Measurements from ENCODE around the gene CYP46A1.

DNA sequence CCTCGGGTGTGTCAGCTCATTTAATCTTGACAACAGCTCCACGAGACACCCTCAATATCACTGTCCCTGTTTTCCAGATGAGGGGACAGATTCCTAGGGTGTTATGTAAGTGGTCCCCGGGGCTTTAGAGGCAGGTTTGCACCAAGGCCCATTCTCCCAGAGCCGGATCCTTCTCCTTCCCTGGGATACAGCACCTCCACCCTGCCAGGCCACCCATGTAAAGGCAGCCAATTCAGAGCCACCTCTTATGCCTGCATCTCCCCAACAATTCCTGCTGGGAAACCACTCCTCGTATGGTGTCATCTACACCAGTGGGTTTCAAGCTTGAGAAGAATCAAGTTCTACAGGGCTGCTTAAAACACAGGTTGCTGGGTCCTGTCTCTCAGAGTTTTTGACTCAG lies 4.1 kb upstream of the CYP46A1 start:
- TF ChIP-seq REST (IDR thresholded peaks at IDR 0.05; ENCODE audit: insufficient replicate concordance, low read depth): no peak
- TF ChIP-seq CTCF (IDR thresholded peaks at IDR 0.05; ENCODE audit: insufficient read depth, low read length): no peak
